Type B pancreatic cell (in vitro differentiated cells): ENCODE results near the gene LRRC58. TPM values are rescaled to one million over a fixed set of nuclear protein-coding genes. Genes with fewer than 3 reads are reported as not detected.

Source experiments
- DNase-seq: peaks from one replicate; pipeline ENCODE4 v3.0.0; 2021; ENCODE audit warnings: mixed read lengths; ENCODE audit not compliant: unreplicated experiment; ENCODE audit errors: extremely low spot score
- H3K27ac Mint-ChIP-seq: 2 replicates; pipeline ENCODE4 v1.8.0; 2021; ENCODE audit warnings: mild to moderate bottlenecking, mixed read lengths
- H3K27me3 Mint-ChIP-seq: 2 replicates; pipeline ENCODE4 v1.8.0; 2021; ENCODE audit warnings: mixed read lengths
- H3K36me3 Mint-ChIP-seq: 2 replicates; pipeline ENCODE4 v1.8.0; 2021; ENCODE audit warnings: mixed read lengths
- H3K4me1 Mint-ChIP-seq: one replicate; pipeline ENCODE4 v1.8.0; 2021; ENCODE audit warnings: mixed read lengths; ENCODE audit not compliant: unreplicated experiment
- H3K4me3 Mint-ChIP-seq: 2 replicates; pipeline ENCODE4 v1.8.0; 2021; ENCODE audit warnings: mild to moderate bottlenecking, mixed read lengths
- H3K9me3 Mint-ChIP-seq: 2 replicates; pipeline ENCODE4 v1.8.0; 2021; ENCODE audit warnings: mixed read lengths
- total RNA-seq: library from RNA; stranded (reverse); gene quantifications from 2 replicates; pipeline ENCODE4 v1.2.1, GENCODE V29; 2021; ENCODE audit warnings: low replicate concordance
- TF ChIP-seq, protein P1 (sequence below): fragments of 200-600 bp; sonication (generic); conservative IDR thresholded peaks from 2 replicates; pipeline ENCODE4 v1.5.0; 2021; ENCODE audit warnings: antibody characterized with exemption, mild to moderate bottlenecking

Gene LRRC58
- total RNA-seq, 1 donor from 2014 or later, result 19.9 TPM

DNA sequence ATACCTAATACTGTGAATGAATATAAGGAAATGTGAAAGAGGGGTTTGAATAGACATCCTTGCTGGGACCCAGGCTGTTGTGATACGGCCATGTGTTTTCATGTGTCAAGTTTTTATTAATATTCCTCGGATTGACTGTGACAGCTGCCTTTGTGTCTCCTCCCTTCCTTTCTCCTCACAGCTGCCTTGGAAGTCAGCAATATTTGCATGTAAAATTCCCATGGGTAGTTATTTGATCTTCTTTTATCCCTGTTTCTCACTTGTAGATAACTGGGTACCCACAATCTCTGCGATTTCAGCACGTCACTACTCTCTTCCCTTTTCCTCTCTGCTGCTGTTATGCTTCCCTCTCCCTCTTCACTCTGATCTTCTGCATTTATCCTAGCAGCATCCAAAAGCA is 73.5 kb downstream of the LRRC58 start:
- no peak for DNase-seq
- Mint-ChIP-seq H3K9me3 (no peaks in the 10 kb centered on the region), H3K27me3 (peaks cover 23% of the 10 kb centered on the region), H3K4me3 (no peak overlapping the region), H3K4me1 (peaks cover 5% of the 10 kb centered on the region), H3K36me3 (no peaks in the 10 kb centered on the region), H3K27ac (no peak overlapping the region)
- TF ChIP-seq, protein P1, sequence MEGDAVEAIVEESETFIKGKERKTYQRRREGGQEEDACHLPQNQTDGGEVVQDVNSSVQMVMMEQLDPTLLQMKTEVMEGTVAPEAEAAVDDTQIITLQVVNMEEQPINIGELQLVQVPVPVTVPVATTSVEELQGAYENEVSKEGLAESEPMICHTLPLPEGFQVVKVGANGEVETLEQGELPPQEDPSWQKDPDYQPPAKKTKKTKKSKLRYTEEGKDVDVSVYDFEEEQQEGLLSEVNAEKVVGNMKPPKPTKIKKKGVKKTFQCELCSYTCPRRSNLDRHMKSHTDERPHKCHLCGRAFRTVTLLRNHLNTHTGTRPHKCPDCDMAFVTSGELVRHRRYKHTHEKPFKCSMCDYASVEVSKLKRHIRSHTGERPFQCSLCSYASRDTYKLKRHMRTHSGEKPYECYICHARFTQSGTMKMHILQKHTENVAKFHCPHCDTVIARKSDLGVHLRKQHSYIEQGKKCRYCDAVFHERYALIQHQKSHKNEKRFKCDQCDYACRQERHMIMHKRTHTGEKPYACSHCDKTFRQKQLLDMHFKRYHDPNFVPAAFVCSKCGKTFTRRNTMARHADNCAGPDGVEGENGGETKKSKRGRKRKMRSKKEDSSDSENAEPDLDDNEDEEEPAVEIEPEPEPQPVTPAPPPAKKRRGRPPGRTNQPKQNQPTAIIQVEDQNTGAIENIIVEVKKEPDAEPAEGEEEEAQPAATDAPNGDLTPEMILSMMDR, result no peak

DNA sequence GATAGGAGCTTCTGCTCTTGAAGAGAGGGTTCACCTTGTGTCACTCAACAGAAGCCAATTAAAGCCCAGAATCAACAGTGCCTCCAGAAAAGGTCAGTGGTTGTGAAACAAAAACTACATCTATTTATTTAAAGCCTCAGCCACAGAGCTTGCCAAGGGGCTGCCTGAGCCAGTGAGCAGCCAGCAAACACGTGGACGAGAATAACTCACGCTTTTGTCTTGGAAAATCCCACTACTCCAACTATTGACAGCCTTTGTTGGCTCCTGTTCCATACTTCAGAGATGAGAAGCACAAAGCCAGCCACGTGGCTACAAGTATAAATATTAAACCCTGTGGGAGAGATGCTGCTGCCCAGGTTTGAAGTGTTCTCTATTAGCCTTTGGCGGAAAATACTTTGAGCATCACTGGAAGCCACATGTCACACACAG is 74.4 kb downstream of the LRRC58 start:
- H3K4me1 Mint-ChIP-seq, result peaks cover 5% of the 10 kb centered on the region
- H3K4me3 Mint-ChIP-seq, result no peak overlapping the region
- TF ChIP-seq, protein P1, result no peak
- H3K36me3 Mint-ChIP-seq, result no peaks in the 10 kb centered on the region
- H3K27ac Mint-ChIP-seq, result no peak overlapping the region
- DNase-seq, result no peak
- H3K27me3 Mint-ChIP-seq, result peaks cover 25% of the 10 kb centered on the region
- H3K9me3 Mint-ChIP-seq, result no peaks in the 10 kb centered on the region

Other genes with a start within 250 kb of the LRRC58 start
- 0.45 and 1.5 TPM in 2 replicates for gene GPR156, start 64.1 kb downstream of the LRRC58 start, total RNA-seq
- gene FSTL1, start 101.6 kb upstream of the LRRC58 start, total RNA-seq, result 183 and 383 TPM in 2 replicates
- 129 and 171 TPM in 2 replicates for gene NDUFB4, start 247.0 kb upstream of the LRRC58 start, total RNA-seq